ENCODE measurements around the gene PLB1. TPM values are rescaled to one million over a fixed set of nuclear protein-coding genes. Genes with fewer than 3 reads are reported as not detected.
A peak's percentile ranks its signal among the peaks of the same experiment; 100 is the strongest.

Gene PLB1
- polyA plus RNA-seq, 1 donor from 2014 or later = 2.8 TPM

DNA sequence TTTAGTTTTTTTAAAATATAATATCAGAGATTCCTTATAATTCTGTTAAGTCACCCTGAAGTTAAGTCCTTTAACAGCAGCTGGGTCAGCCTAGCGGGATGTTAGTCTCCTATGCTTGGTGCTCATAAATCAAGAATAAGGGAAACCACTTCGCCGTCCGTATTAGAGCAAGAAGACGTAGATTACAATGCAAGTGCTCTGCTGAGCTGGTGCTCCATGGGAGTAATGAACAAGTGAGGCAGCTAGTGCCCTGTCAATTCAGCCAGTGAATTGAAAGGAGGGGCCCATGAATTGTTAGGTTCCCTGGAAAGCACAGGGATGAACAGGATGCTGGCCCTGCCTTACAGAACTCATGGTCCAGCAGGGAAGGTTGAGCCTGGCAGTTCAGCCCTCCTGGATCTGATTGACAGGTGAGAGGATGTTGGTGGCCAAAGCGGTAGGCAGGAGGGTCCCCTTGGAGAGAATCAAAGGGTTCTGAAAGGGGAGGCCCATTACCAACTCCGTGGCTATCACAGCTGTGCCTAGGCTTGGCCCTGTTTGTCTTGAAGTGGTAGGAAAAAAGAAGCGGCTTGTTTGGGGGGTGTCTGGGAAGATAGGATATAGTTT, 30.8 kb downstream of the PLB1 start:
- H2AFZ ChIP-seq (ENCODE audit: low read depth, low read length) = no peak overlapping the region
- no peak overlapping the region for H3K4me2 ChIP-seq (ENCODE audit: low read length)
- H3K79me2 ChIP-seq (replicated peaks; ENCODE audit: insufficient read depth, low read length) = no peaks in the 10 kb centered on the region
- H3K9me3 ChIP-seq (ENCODE audit: low read length) = no peaks in the 10 kb centered on the region
- H4K20me1 ChIP-seq (ENCODE audit: insufficient read depth) = no peaks in the 10 kb centered on the region
- H3K9ac ChIP-seq (ENCODE audit: low read length) = no peak overlapping the region
- TF ChIP-seq, protein P1, sequence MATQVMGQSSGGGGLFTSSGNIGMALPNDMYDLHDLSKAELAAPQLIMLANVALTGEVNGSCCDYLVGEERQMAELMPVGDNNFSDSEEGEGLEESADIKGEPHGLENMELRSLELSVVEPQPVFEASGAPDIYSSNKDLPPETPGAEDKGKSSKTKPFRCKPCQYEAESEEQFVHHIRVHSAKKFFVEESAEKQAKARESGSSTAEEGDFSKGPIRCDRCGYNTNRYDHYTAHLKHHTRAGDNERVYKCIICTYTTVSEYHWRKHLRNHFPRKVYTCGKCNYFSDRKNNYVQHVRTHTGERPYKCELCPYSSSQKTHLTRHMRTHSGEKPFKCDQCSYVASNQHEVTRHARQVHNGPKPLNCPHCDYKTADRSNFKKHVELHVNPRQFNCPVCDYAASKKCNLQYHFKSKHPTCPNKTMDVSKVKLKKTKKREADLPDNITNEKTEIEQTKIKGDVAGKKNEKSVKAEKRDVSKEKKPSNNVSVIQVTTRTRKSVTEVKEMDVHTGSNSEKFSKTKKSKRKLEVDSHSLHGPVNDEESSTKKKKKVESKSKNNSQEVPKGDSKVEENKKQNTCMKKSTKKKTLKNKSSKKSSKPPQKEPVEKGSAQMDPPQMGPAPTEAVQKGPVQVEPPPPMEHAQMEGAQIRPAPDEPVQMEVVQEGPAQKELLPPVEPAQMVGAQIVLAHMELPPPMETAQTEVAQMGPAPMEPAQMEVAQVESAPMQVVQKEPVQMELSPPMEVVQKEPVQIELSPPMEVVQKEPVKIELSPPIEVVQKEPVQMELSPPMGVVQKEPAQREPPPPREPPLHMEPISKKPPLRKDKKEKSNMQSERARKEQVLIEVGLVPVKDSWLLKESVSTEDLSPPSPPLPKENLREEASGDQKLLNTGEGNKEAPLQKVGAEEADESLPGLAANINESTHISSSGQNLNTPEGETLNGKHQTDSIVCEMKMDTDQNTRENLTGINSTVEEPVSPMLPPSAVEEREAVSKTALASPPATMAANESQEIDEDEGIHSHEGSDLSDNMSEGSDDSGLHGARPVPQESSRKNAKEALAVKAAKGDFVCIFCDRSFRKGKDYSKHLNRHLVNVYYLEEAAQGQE (IDR thresholded peaks at IDR 0.05; ENCODE audit: borderline replicate concordance) = no peak
- TF ChIP-seq, protein P2, sequence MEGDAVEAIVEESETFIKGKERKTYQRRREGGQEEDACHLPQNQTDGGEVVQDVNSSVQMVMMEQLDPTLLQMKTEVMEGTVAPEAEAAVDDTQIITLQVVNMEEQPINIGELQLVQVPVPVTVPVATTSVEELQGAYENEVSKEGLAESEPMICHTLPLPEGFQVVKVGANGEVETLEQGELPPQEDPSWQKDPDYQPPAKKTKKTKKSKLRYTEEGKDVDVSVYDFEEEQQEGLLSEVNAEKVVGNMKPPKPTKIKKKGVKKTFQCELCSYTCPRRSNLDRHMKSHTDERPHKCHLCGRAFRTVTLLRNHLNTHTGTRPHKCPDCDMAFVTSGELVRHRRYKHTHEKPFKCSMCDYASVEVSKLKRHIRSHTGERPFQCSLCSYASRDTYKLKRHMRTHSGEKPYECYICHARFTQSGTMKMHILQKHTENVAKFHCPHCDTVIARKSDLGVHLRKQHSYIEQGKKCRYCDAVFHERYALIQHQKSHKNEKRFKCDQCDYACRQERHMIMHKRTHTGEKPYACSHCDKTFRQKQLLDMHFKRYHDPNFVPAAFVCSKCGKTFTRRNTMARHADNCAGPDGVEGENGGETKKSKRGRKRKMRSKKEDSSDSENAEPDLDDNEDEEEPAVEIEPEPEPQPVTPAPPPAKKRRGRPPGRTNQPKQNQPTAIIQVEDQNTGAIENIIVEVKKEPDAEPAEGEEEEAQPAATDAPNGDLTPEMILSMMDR (IDR thresholded peaks at IDR 0.05; ENCODE audit: poor library complexity, severe bottlenecking) = no peak
- TF ChIP-seq POLR2AphosphoS5 (IDR thresholded peaks at IDR 0.05) = no peak
- no peak for TF ChIP-seq TAF1 (IDR thresholded peaks at IDR 0.05; ENCODE audit: low read depth)
- TF ChIP-seq RAD21 (conservative IDR thresholded peaks at IDR 0.05) = no peak
- TF ChIP-seq EP300 (conservative IDR thresholded peaks at IDR 0.05; ENCODE audit: poor library complexity, severe bottlenecking) = no peak
- TF ChIP-seq EZH2 (IDR thresholded peaks at IDR 0.05; ENCODE audit: borderline replicate concordance, insufficient read depth, low read length, poor library complexity, severe bottlenecking) = no peak
- TF ChIP-seq MXI1 (conservative IDR thresholded peaks at IDR 0.05; ENCODE audit: poor library complexity, severe bottlenecking) = no peak
- no peak for TF ChIP-seq SMC3 (conservative IDR thresholded peaks at IDR 0.05; ENCODE audit: poor library complexity)
- H3F3A ChIP-seq (ENCODE audit: insufficient read depth, low read length, poor library complexity, severe bottlenecking) = no peaks in the 10 kb centered on the region
- H3K36me3 ChIP-seq (ENCODE audit: insufficient read depth, low read length) = no peaks in the 10 kb centered on the region
- no peak overlapping the region for H3K27ac ChIP-seq (ENCODE audit: low read length)
- no peaks in the 10 kb centered on the region for H3K9me2 ChIP-seq (ENCODE audit: insufficient read depth, low read length)
- no peaks in the 10 kb centered on the region for H3K27me3 ChIP-seq (ENCODE audit: insufficient read depth, low read depth, low read length)
- no peak overlapping the region for H3K4me3 ChIP-seq (ENCODE audit: low read length)

DNA sequence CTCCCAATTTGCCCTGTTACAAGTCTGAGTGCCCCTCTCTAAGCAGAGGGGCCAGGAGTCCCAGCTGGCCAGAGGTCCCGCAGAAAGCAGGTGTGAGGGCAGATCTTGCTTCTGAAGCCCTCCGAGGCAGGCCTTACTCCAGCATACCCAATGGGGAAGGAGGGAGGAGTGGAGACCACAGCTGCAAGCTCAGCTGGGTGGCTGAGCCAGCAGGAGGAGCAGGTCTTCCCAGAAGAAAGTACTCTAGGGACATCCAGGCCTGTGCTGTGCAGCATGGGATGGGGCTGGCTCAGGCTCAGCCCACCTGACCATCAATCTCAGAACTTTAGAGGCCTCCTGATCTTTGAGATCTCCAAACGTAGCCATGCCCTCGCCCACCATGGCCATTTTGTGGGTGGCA, 31.3 kb downstream of the PLB1 start:
- Histone ChIP-seq H3K27me3 (ENCODE audit: insufficient read depth, low read depth, low read length) (no peaks in the 10 kb centered on the region), H3K9ac (ENCODE audit: low read length) (peak overlapping the region; percentile 38), H2AFZ (ENCODE audit: low read depth, low read length) (no peak overlapping the region), H3K79me2 (replicated peaks; ENCODE audit: insufficient read depth, low read length) (no peaks in the 10 kb centered on the region), H3K4me3 (ENCODE audit: low read length) (no peak overlapping the region), H3K9me3 (ENCODE audit: low read length) (no peaks in the 10 kb centered on the region), H3K4me2 (ENCODE audit: low read length) (no peak overlapping the region), H3F3A (ENCODE audit: insufficient read depth, low read length, poor library complexity, severe bottlenecking) (no peaks in the 10 kb centered on the region), H4K20me1 (ENCODE audit: insufficient read depth) (no peaks in the 10 kb centered on the region), H3K36me3 (ENCODE audit: insufficient read depth, low read length) (no peaks in the 10 kb centered on the region), H3K27ac (ENCODE audit: low read length) (peak overlapping the region; percentile 66), H3K9me2 (ENCODE audit: insufficient read depth, low read length) (no peaks in the 10 kb centered on the region)
- no peak for TF ChIP-seq EP300 (conservative IDR thresholded peaks at IDR 0.05; ENCODE audit: poor library complexity, severe bottlenecking)
- TF ChIP-seq, protein P1 (IDR thresholded peaks at IDR 0.05; ENCODE audit: borderline replicate concordance) = no peak
- TF ChIP-seq RAD21 (conservative IDR thresholded peaks at IDR 0.05) = no peak
- no peak for TF ChIP-seq TAF1 (IDR thresholded peaks at IDR 0.05; ENCODE audit: low read depth)
- TF ChIP-seq MXI1 (conservative IDR thresholded peaks at IDR 0.05; ENCODE audit: poor library complexity, severe bottlenecking) = no peak
- no peak for TF ChIP-seq POLR2AphosphoS5 (IDR thresholded peaks at IDR 0.05)
- no peak for TF ChIP-seq SMC3 (conservative IDR thresholded peaks at IDR 0.05; ENCODE audit: poor library complexity)
- TF ChIP-seq, protein P2 (IDR thresholded peaks at IDR 0.05; ENCODE audit: poor library complexity, severe bottlenecking) = no peak
- no peak for TF ChIP-seq EZH2 (IDR thresholded peaks at IDR 0.05; ENCODE audit: borderline replicate concordance, insufficient read depth, low read length, poor library complexity, severe bottlenecking)

Data from neural cell (in vitro differentiated cells).